Endothelial cell of umbilical vein (primary cell): ENCODE results near the gene ZNF316. TPM values are rescaled to one million over a fixed set of nuclear protein-coding genes. Genes with fewer than 3 reads are reported as not detected.

Experiments used
- BruUV-seq: library from RNA; stranded (reverse); fragments of 400-500 nt; replicated peaks from 2 replicates; lab custom pipeline; 2021; lab: Mats Ljungman, UMichigan
- CTCF ChIA-PET: fragments of 300-600, 350-600 bp; sonication (Branson Sonifier 250); formaldehyde crosslinking; loops from one replicate; lab custom pipeline; 2021; ENCODE audit warnings: antibody characterized with exemption, inconsistent platforms; lab: Charles Lee
- POLR2A ChIA-PET: fragments of 300-600, 350-600 bp; sonication (Branson Sonifier 250); formaldehyde crosslinking; loops from one replicate; lab custom pipeline; 2021; ENCODE audit warnings: antibody characterized with exemption, inconsistent platforms; lab: Charles Lee
- DNase-seq: peaks from one replicate; pipeline ENCODE4 v3.0.0-alpha.2; 2011; ENCODE audit warnings: low read depth, low spot score
- FAIRE-seq: peaks from 2 replicates; lab custom pipeline; 2011; peaks lifted over from hg19 to GRCh38; lab: Jason Lieb, UNC
- H2AFZ ChIP-seq: 2 replicates; pipeline ENCODE4 v1.6.0; 2012; ENCODE audit warnings: low read depth, low read length, control low read depth, inconsistent platforms
- H3K27ac ChIP-seq: 2 replicates; pipeline ENCODE4 v1.5.1; 2011; ENCODE audit warnings: low read depth, mild to moderate bottlenecking, control low read depth, low read length, moderate library complexity; ENCODE audit not compliant: insufficient read depth
- H3K27me3 ChIP-seq, 2 experiments: 2 replicates each; pipeline versions ENCODE4 v1.6.0 to v1.6.1; 2011; ENCODE audit warnings: low read length in 2 of 2, mixed read lengths in 1 of 2; ENCODE audit not compliant: control insufficient read depth in 2 of 2, insufficient read depth in 2 of 2
- H3K36me3 ChIP-seq, 2 experiments: 2 replicates in 1 of 2; 3 replicates in 1 of 2; pipeline ENCODE4 v1.5.1; 2011; ENCODE audit warnings: low read length in 2 of 2, mild to moderate bottlenecking in 1 of 2, moderate library complexity in 1 of 2; ENCODE audit not compliant: control insufficient read depth in 2 of 2, insufficient read depth in 2 of 2; ENCODE audit errors: extremely low read depth in 1 of 2
- H3K4me1 ChIP-seq: 3 replicates; pipeline ENCODE4 v1.5.1; 2011; ENCODE audit warnings: mild to moderate bottlenecking, low read length; ENCODE audit not compliant: control insufficient read depth, insufficient read depth; ENCODE audit errors: extremely low read depth
- H3K4me2 ChIP-seq: 2 replicates; pipeline ENCODE4 v1.6.1; 2011; ENCODE audit warnings: low read length, control low read depth, mixed read lengths; ENCODE audit not compliant: insufficient read depth
- H3K4me3 ChIP-seq, 3 experiments: fragments of 200-600 bp in 1 of 3; sonication (generic), shearing (Covaris generic) in 1 of 3; replicated peaks in 1 of 3; 2 replicates each; pipeline ENCODE4 v1.5.1; 2011 to 2016; ENCODE audit warnings: control low read depth in 3 of 3, low read length in 3 of 3, mild to moderate bottlenecking in 2 of 3, inconsistent platforms in 1 of 3, low read depth in 1 of 3, moderate library complexity in 1 of 3; ENCODE audit not compliant: insufficient read depth in 1 of 3
- H3K79me2 ChIP-seq: 2 replicates; pipeline ENCODE4 v1.6.0; 2012; ENCODE audit warnings: low read length, inconsistent platforms; ENCODE audit not compliant: control insufficient read depth, insufficient read depth
- H3K9ac ChIP-seq: replicated peaks from 2 replicates; pipeline ENCODE3; 2011; ENCODE audit warnings: low read length, control low read depth; ENCODE audit not compliant: insufficient read depth; ENCODE audit errors: extremely low read depth
- H3K9me1 ChIP-seq: replicated peaks from 3 replicates; pipeline ENCODE4 v1.6.0; 2011; ENCODE audit warnings: mild to moderate bottlenecking, low read length; ENCODE audit not compliant: control insufficient read depth, insufficient read depth; ENCODE audit errors: extremely low read depth
- H3K9me3 ChIP-seq: replicated peaks from 2 replicates; pipeline ENCODE4 v1.5.1; 2012; ENCODE audit warnings: low read length, inconsistent platforms; ENCODE audit not compliant: control insufficient read depth, insufficient read depth
- H4K20me1 ChIP-seq: replicated peaks from 2 replicates; pipeline ENCODE3; 2011; ENCODE audit warnings: mild to moderate bottlenecking, low read length; ENCODE audit not compliant: control insufficient read depth, insufficient read depth; ENCODE audit errors: extremely low read depth
- EZH2 ChIP-seq: IDR thresholded peaks from 2 replicates; pipeline ENCODE4 v1.6.1; 2012; ENCODE audit warnings: borderline replicate concordance, low read depth, mild to moderate bottlenecking, moderate library complexity, low read length, inconsistent platforms; ENCODE audit not compliant: severe bottlenecking
- FOS ChIP-seq: IDR thresholded peaks from 2 replicates; pipeline ENCODE4 v1.6.1; 2011; ENCODE audit warnings: mild to moderate bottlenecking, low read length, moderate library complexity, borderline replicate concordance; ENCODE audit not compliant: insufficient read depth
- GATA2 ChIP-seq: IDR thresholded peaks from 2 replicates; pipeline ENCODE4 v1.7.0; 2011; ENCODE audit warnings: low read depth, mild to moderate bottlenecking, moderate library complexity, mixed read lengths, low read length; ENCODE audit not compliant: insufficient read length, insufficient read depth
- JUN ChIP-seq: IDR thresholded peaks from 2 replicates; pipeline ENCODE4 v1.6.1; 2011; ENCODE audit warnings: borderline replicate concordance, low read depth; ENCODE audit not compliant: insufficient read length, insufficient read depth
- MYC ChIP-seq: IDR thresholded peaks from one replicate; pipeline ENCODE4 v1.6.1; 2011; ENCODE audit warnings: mild to moderate bottlenecking, low read depth, low read length
- POLR2A ChIP-seq: IDR thresholded peaks from 2 replicates; pipeline ENCODE4 v1.6.1; 2012; ENCODE audit warnings: low read depth, mild to moderate bottlenecking, control low read depth, low read length
- POLR2AphosphoS5 ChIP-seq: IDR thresholded peaks from 2 replicates; pipeline ENCODE4 v1.6.1; 2012; ENCODE audit warnings: low read depth, mild to moderate bottlenecking, control low read depth, low read length, moderate library complexity; ENCODE audit not compliant: insufficient read depth
- dilution Hi-C: fragments of 300-500 bp; cut with MboI; formaldehyde crosslinking; loops from one replicate; pipeline ENCODE4 v1.15.0; 2019; ENCODE audit warnings: low sequenced_read_pairs; ENCODE audit not compliant: extremely low pct_ligation_motif_present
- intact Hi-C: fragments of 100-400 bp; cut with micrococcal nuclease; formaldehyde crosslinking; loops from one replicate; pipeline ENCODE4 v1.10.0; 2022
- polyA plus RNA-seq, 4 experiments: library from polyadenylated mRNA; depleted of rRNA in 3 of 4; stranded (reverse) in 3 of 4; unstranded in 1 of 4; fragments of >200 nt; gene quantifications; 2 replicates each; pipeline versions ENCODE4 v1.2.1 to v1.2.3, GENCODE V29; 2011 to 2012; ENCODE audit warnings: missing spikeins in 1 of 4
- total RNA-seq: library from RNA; stranded (reverse); gene quantifications from 2 replicates; pipeline ENCODE4 v1.2.3, GENCODE V29; 2021
- TF ChIP-seq, protein P1 (sequence below): IDR thresholded peaks from 2 replicates; pipeline ENCODE4 v1.6.1; 2011; ENCODE audit not compliant: insufficient read depth, insufficient read length
- TF ChIP-seq, protein P2 (sequence below), 2 donors: IDR thresholded peaks; 1 replicate in 1 of 2; 2 replicates in 1 of 2; pipeline ENCODE4 v1.5.1; 2011; ENCODE audit warnings: low read length in 2 of 2, mild to moderate bottlenecking in 2 of 2, moderate library complexity in 2 of 2, control low read depth in 1 of 2, inconsistent platforms in 1 of 2, low read depth in 1 of 2; ENCODE audit not compliant: insufficient read depth in 1 of 2; ENCODE audit errors: extremely low read depth in 1 of 2

ZNF316 gene
- total and polyA plus RNA-seq, 2 donors (not counting 3 experiments of a cell fraction or from before 2014, with no cell fraction given) = 7.7 to 23.8 TPM

DNA sequence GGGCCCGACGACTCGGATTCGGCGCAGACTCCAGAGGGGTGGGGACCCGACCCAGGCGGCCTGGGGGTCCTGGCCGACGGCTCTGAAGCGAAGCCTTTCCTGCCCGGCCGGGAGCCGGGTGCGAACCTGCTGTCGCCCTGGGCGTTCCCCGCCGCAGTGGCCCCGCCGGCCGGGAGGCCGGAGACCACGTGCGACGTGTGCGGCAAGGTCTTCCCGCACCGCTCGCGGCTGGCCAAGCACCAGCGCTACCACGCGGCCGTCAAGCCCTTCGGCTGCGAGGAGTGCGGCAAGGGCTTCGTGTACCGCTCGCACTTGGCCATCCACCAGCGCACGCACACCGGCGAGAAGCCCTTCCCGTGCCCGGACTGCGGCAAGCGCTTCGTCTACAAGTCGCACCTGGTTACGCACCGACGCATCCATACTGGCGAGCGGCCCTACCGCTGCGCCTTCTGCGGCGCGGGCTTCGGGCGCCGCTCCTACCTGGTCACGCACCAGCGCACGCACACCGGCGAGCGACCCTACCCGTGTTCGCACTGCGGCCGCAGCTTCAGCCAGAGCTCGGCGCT is 15.4 kb downstream of the ZNF316 start:
- intact Hi-C loops (no loop called here), dilution Hi-C loops (no loop called here)
- FAIRE-seq (no peak), DNase-seq (no peak)
- Histone ChIP-seq H3K27ac (no peak overlapping the region), H3K36me3 (peaks cover 0 to 14% of the 10 kb centered on the region in 2 experiments), H3K79me2 (no peaks in the 10 kb centered on the region), H3K9me1 (no peaks in the 10 kb centered on the region), H3K9me3 (no peaks in the 10 kb centered on the region), H3K27me3 (no peaks in the 10 kb centered on the region), H3K4me3 (no peak overlapping the region), H4K20me1 (no peaks in the 10 kb centered on the region), H3K9ac (no peak overlapping the region), H3K4me1 (no peaks in the 10 kb centered on the region), H2AFZ (no peak overlapping the region), H3K4me2 (no peak overlapping the region)
- POLR2A ChIA-PET = no interaction called here
- CTCF ChIA-PET = no interaction called here
- BruUV-seq = no TSS peak
- no peak for TF ChIP-seq GATA2
- no peak for TF ChIP-seq POLR2AphosphoS5
- TF ChIP-seq MYC = no peak
- TF ChIP-seq, protein P1, sequence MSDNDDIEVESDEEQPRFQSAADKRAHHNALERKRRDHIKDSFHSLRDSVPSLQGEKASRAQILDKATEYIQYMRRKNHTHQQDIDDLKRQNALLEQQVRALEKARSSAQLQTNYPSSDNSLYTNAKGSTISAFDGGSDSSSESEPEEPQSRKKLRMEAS = no peak
- TF ChIP-seq JUN = no peak
- no peak for TF ChIP-seq FOS
- TF ChIP-seq, protein P2, sequence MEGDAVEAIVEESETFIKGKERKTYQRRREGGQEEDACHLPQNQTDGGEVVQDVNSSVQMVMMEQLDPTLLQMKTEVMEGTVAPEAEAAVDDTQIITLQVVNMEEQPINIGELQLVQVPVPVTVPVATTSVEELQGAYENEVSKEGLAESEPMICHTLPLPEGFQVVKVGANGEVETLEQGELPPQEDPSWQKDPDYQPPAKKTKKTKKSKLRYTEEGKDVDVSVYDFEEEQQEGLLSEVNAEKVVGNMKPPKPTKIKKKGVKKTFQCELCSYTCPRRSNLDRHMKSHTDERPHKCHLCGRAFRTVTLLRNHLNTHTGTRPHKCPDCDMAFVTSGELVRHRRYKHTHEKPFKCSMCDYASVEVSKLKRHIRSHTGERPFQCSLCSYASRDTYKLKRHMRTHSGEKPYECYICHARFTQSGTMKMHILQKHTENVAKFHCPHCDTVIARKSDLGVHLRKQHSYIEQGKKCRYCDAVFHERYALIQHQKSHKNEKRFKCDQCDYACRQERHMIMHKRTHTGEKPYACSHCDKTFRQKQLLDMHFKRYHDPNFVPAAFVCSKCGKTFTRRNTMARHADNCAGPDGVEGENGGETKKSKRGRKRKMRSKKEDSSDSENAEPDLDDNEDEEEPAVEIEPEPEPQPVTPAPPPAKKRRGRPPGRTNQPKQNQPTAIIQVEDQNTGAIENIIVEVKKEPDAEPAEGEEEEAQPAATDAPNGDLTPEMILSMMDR (IDR thresholded peaks at IDR 0.05; ENCODE audit: extremely low read depth in 1 of 2, insufficient read depth in 1 of 2, low read depth in 1 of 2, low read length in 2 of 2) = no peak
- no peak for TF ChIP-seq EZH2
- TF ChIP-seq POLR2A = no peak
